ENCODE measurements around the gene LRIG1.

LRIG1 gene

DNA sequence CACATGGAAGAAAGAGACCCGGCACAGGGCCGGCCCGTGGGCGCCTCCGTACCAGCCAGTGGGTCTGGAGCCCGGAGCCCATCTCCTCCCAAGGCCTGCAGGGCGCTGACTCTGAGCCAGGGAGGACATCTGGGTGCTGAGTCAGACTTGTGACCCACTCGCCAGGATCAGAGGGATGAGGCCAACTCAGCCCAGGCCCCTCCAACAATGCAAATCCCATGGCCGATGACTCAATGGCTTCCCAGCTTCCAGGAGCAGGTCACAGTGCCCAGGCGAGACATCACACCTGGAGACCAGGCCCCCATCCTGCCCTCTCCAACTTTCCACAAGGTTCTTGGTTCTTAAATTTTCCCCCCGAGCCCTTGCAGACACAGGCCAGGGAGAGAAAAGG lies 95.1 kb downstream of the LRIG1 start:
- Histone ChIP-seq H3K36me3 (ENCODE audit: control insufficient read depth, insufficient read depth, low read length) (peaks cover 63% of the 10 kb centered on the region), H3K9me3 (ENCODE audit: control insufficient read depth, low read length) (no peaks in the 10 kb centered on the region), H3K4me1 (ENCODE audit: control insufficient read depth, insufficient read depth, low read length, poor library complexity, severe bottlenecking) (no peaks in the 10 kb centered on the region), H3K27me3 (replicated peaks; ENCODE audit: control insufficient read depth, insufficient read depth, low read length, poor library complexity, severe bottlenecking) (no peaks in the 10 kb centered on the region), H3K4me3 (ENCODE audit: insufficient read depth, low read depth, low read length, poor library complexity, severe bottlenecking) (no peak overlapping the region), H3K27ac (ENCODE audit: insufficient read depth, low read length, poor library complexity, severe bottlenecking) (no peak overlapping the region)
- DNase-seq, result no peak

DNA sequence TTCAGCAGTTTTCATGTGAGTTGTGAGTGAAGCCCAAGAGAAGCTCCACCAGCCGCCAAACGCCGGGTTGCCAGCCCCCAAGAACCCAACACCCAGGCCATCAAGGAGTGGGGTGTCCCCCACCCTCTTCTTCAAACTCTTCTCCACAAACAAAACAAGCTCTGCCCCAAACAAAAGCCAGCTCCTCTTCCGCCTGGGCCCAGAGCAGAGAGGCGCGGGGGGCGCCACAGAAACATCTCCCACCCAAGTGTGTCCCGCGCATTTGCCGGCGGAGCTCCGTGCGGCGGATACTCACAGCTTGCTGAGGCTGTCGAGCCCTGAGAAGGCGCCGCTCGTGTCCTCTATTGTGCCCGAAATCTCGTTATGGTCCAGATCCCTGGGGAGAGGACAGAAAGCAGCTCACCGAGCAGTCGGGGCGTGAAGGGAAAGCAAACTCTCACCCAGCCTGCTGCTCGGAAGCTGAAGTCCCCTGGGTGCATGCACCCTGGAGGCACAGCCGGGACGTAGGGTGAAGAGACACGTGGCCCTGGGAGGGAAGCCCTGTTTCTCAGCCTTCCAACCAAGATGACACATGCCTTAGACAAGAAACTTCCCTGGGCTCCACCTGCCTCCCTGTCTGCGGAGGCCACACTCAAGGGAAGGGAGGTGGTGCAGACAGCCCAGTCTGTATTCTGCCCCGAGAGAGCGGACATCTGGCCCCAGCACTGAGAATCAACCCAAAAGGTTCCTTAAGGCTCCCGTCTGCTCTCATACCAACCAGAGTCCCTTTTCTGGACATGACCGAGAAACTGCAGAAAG lies 95.7 kb downstream of the LRIG1 start:
- H3K27ac ChIP-seq (ENCODE audit: insufficient read depth, low read length, poor library complexity, severe bottlenecking), result no peak overlapping the region
- DNase-seq, result no peak
- H3K9me3 ChIP-seq (ENCODE audit: control insufficient read depth, low read length), result no peaks in the 10 kb centered on the region
- H3K4me1 ChIP-seq (ENCODE audit: control insufficient read depth, insufficient read depth, low read length, poor library complexity, severe bottlenecking), result no peaks in the 10 kb centered on the region
- H3K4me3 ChIP-seq (ENCODE audit: insufficient read depth, low read depth, low read length, poor library complexity, severe bottlenecking), result no peak overlapping the region
- peaks cover 63% of the 10 kb centered on the region for H3K36me3 ChIP-seq (ENCODE audit: control insufficient read depth, insufficient read depth, low read length)
- no peaks in the 10 kb centered on the region for H3K27me3 ChIP-seq (replicated peaks; ENCODE audit: control insufficient read depth, insufficient read depth, low read length, poor library complexity, severe bottlenecking)

DNA sequence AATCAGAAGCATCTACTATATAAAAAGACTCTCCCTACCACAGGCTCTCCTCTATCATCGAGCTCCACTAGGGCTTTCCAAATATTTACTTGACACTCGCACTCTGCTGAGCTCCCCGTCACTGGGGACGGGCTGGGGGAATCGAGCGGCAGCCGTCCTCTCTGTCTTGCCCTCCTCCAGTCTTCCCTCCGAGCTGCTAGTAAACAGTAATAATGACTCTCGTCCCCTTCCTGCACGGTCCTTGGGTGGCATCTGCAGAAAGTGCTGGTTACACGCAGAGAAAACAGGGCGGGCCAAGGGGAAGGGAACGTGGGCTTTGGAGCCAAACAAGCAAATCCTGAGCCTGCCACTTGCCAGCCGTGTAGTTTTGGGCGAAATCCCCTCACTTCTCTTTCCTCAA lies 96.6 kb downstream of the LRIG1 start:
- H3K4me1 ChIP-seq (ENCODE audit: control insufficient read depth, insufficient read depth, low read length, poor library complexity, severe bottlenecking), result no peaks in the 10 kb centered on the region
- H3K27me3 ChIP-seq (replicated peaks; ENCODE audit: control insufficient read depth, insufficient read depth, low read length, poor library complexity, severe bottlenecking), result no peaks in the 10 kb centered on the region
- H3K4me3 ChIP-seq (ENCODE audit: insufficient read depth, low read depth, low read length, poor library complexity, severe bottlenecking), result no peak overlapping the region
- no peaks in the 10 kb centered on the region for H3K9me3 ChIP-seq (ENCODE audit: control insufficient read depth, low read length)
- peaks cover 59% of the 10 kb centered on the region for H3K36me3 ChIP-seq (ENCODE audit: control insufficient read depth, insufficient read depth, low read length)
- DNase-seq, result no peak
- no peak overlapping the region for H3K27ac ChIP-seq (ENCODE audit: insufficient read depth, low read length, poor library complexity, severe bottlenecking)

DNA sequence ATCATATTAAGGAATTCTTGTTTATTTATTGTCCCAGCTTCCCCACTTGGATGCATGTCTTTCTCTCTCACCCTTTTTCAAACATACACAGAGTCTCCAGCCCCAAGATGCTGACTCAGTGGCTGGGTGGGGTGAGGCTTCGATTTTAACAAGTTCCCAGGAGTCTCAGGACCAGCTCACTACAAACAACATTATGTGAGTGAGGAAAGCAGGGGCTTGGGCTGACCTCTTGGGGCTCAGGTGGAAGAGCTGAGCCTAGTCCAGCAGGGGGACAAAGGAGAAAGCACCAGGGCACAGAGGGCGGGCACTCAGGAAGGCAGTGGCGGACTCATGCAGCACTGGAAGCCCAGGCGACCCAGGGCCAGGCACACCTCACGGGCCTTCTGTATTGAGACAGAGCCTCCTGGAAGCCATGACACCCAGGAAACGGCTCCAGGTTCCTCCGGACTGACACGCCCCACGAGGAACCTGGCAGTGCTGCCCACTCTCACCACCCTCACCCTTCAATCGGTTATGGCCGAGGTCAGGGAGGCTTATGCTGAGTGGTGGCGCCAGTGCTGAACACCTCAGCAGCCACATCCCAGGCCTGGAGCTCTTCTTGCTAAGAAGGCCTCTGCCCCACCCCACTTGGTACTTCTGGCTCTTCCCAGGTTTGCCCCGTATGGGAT lies 97.4 kb downstream of the LRIG1 start:
- Histone ChIP-seq H3K9me3 (ENCODE audit: control insufficient read depth, low read length) (no peaks in the 10 kb centered on the region), H3K4me1 (ENCODE audit: control insufficient read depth, insufficient read depth, low read length, poor library complexity, severe bottlenecking) (no peaks in the 10 kb centered on the region), H3K36me3 (ENCODE audit: control insufficient read depth, insufficient read depth, low read length) (peaks cover 60% of the 10 kb centered on the region), H3K27ac (ENCODE audit: insufficient read depth, low read length, poor library complexity, severe bottlenecking) (no peak overlapping the region), H3K27me3 (replicated peaks; ENCODE audit: control insufficient read depth, insufficient read depth, low read length, poor library complexity, severe bottlenecking) (no peaks in the 10 kb centered on the region), H3K4me3 (ENCODE audit: insufficient read depth, low read depth, low read length, poor library complexity, severe bottlenecking) (no peak overlapping the region)
- DNase-seq, result no peak

DNA sequence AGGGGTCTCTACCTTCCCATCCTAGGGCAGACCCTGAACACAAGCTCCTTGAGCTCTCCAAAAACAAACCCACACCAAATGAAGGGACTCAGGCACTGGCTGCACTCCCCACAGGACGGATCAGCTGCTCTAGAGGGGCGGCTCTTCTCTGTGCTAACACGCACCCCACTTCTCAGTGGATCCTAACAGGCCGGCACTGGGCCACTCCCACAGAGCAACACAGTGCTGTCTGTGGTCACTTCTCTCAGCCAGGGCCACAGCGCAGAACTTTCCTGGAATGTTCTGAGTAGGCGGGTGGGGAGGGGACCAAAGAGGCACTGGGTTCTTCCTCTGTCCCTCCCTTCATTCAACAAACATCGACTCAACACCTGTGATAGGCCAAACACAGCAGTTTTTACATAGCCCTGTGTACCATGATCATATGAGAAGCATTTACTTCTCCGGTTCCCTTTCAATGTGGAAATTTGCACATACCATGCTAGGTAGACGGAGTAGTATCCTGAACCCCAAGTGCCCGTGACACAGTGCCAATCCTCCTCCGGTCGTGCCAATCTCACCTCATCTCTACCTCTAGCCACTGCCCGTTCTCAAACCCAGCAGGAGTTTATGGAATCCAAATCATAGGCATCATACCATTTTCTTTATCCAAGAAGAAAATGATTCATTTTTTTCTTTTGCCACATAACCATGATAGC lies 98.1 kb downstream of the LRIG1 start:
- Histone ChIP-seq H3K4me3 (ENCODE audit: insufficient read depth, low read depth, low read length, poor library complexity, severe bottlenecking) (no peak overlapping the region), H3K27me3 (replicated peaks; ENCODE audit: control insufficient read depth, insufficient read depth, low read length, poor library complexity, severe bottlenecking) (no peaks in the 10 kb centered on the region), H3K9me3 (ENCODE audit: control insufficient read depth, low read length) (no peaks in the 10 kb centered on the region), H3K36me3 (ENCODE audit: control insufficient read depth, insufficient read depth, low read length) (peaks cover 67% of the 10 kb centered on the region), H3K27ac (ENCODE audit: insufficient read depth, low read length, poor library complexity, severe bottlenecking) (no peak overlapping the region), H3K4me1 (ENCODE audit: control insufficient read depth, insufficient read depth, low read length, poor library complexity, severe bottlenecking) (no peaks in the 10 kb centered on the region)
- DNase-seq, result no peak

DNA sequence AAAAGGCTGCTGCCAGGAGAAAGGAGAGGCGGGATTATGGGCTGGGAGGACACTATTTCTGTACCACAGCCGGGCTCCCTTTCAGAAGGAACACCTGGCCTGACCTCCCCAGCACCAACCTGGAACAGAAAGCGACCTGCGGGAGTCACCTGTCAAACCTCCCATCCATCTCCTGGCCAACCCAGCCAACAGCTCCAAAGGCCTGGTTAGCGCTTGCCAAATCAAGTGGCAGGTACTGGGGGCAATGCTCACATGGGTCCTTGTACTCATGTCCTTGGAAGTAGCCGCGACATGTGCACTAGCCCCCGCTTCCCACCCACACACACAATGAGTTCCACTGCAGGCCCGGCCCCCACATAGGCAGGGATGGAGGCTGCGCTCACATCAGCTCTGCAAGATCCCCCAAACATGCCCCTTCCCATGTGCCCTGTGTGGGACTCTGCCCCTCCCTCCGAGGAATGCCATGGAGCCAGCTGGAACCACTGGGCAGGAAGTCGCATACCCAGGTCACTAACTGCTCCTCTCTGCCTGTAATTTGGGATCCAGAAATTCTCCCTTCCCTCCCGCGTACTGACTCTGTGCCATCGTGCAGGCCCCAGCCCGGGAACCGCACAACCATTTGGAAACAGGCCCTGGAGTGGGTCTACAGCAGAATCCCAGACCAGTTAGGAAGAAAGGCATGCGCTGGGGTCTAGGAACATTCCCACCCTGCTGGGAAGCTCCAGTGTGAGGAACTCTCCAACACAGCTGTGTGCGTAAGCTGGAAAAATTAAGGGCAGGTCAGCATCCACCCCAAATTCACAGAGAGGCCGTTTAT lies 98.9 kb downstream of the LRIG1 start:
- Histone ChIP-seq H3K9me3 (ENCODE audit: control insufficient read depth, low read length) (no peaks in the 10 kb centered on the region), H3K36me3 (ENCODE audit: control insufficient read depth, insufficient read depth, low read length) (peaks cover 67% of the 10 kb centered on the region), H3K27me3 (replicated peaks; ENCODE audit: control insufficient read depth, insufficient read depth, low read length, poor library complexity, severe bottlenecking) (no peaks in the 10 kb centered on the region), H3K27ac (ENCODE audit: insufficient read depth, low read length, poor library complexity, severe bottlenecking) (no peak overlapping the region), H3K4me3 (ENCODE audit: insufficient read depth, low read depth, low read length, poor library complexity, severe bottlenecking) (no peak overlapping the region), H3K4me1 (ENCODE audit: control insufficient read depth, insufficient read depth, low read length, poor library complexity, severe bottlenecking) (no peaks in the 10 kb centered on the region)
- no peak for DNase-seq

DNA sequence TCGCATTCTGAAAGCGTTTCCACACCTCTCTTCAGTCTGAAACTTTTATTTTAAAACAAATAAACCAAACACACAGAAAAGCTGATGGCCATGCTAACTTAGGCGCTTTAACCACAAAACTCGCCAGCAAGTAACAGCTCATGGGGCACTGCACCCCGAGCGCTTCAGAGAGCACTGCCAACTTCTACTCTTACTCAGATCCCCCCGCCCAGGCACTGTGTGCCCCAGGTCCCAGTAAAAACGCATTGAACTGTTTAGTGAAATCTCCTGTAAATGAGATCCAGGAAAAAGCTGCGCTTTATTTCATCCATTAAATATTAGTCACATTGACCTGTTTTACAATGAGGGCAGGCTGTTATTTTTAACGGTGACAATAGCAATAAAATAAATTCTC lies 99.7 kb downstream of the LRIG1 start:
- no peaks in the 10 kb centered on the region for H3K27me3 ChIP-seq (replicated peaks; ENCODE audit: control insufficient read depth, insufficient read depth, low read length, poor library complexity, severe bottlenecking)

DNA sequence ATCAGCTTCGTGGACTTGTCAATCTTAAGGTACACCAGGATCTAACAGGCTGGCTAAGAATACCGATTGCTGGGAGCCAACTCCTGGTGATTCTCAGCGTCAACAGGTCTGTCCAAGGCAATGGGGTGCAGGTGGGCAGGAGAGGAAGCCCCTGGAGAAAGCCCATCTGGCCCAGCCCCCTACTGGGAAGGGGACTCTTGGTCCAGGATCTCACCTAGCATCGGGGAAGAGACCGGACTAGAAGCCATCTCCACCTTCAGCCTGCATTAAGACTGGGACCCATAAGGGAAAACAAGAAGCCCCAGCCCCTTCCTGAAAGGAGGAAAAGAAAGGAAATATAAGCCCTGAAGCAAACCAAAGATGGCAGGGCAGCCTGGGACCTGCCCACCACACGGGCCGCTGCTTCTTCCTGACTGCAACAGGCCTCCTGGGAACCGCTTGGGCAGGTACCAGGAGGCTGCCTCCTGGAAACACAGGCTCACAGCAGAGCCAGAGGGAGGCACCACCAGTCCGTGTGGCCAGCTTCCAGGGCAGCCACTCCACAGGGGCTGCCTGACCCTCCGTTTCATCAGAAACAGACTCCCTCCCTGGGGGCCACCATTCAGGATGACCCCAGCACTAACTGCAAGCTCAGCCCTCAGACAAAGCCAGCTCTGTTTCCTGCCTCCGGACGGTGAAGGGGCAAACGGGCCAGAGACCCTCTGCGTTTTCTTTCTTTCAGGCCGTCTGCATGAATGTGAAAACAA lies 100.2 kb downstream of the LRIG1 start:
- Histone ChIP-seq H3K4me1 (ENCODE audit: control insufficient read depth, insufficient read depth, low read length, poor library complexity, severe bottlenecking) (no peaks in the 10 kb centered on the region), H3K36me3 (ENCODE audit: control insufficient read depth, insufficient read depth, low read length) (peaks cover 66% of the 10 kb centered on the region), H3K4me3 (ENCODE audit: insufficient read depth, low read depth, low read length, poor library complexity, severe bottlenecking) (no peak overlapping the region), H3K27me3 (replicated peaks; ENCODE audit: control insufficient read depth, insufficient read depth, low read length, poor library complexity, severe bottlenecking) (no peaks in the 10 kb centered on the region), H3K9me3 (ENCODE audit: control insufficient read depth, low read length) (no peaks in the 10 kb centered on the region), H3K27ac (ENCODE audit: insufficient read depth, low read length, poor library complexity, severe bottlenecking) (no peak overlapping the region)
- no peak for DNase-seq

More for the DNA sequence above, 99.7 kb downstream of the LRIG1 start:
- H3K9me3 ChIP-seq (ENCODE audit: control insufficient read depth, low read length), result no peaks in the 10 kb centered on the region
- H3K4me1 ChIP-seq (ENCODE audit: control insufficient read depth, insufficient read depth, low read length, poor library complexity, severe bottlenecking), result no peaks in the 10 kb centered on the region
- H3K4me3 ChIP-seq (ENCODE audit: insufficient read depth, low read depth, low read length, poor library complexity, severe bottlenecking), result no peak overlapping the region
- H3K27ac ChIP-seq (ENCODE audit: insufficient read depth, low read length, poor library complexity, severe bottlenecking), result no peak overlapping the region
- H3K36me3 ChIP-seq (ENCODE audit: control insufficient read depth, insufficient read depth, low read length), result peaks cover 66% of the 10 kb centered on the region
- no peak for DNase-seq

DNA sequence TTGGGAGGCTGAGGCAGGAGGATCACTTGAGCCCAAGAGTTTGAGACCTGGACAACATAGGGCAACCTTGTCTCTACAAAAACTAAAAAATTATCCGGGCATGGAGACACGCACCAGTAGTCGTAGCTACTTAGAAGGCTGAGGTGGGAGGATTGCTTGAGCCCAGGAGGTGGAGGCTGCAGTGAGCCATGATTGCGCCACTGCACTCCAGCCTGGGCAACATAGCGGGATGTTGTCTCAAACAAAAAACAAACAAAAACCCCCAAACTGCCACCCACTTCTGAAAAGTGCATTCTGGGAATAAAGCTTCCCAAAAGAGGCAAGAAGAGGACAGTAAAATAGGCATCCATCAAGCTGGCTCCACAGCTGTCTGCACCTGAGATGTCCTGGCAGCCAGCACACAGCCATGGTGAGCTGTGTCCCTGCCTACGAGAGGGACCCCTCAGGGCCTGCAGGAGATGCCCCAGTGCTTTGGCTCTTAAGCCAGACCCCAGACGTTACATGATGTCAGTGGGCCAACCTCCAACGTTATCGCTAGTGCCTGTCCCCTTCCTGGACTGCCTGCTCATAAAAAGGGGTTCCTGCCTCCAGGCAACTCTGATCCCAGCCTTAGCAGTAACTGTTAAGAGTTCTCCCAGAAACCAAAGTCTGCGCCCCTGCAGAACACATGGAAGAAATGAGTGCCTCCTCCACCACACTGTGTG lies 101.1 kb downstream of the LRIG1 start:
- no peak for DNase-seq
- H3K36me3 ChIP-seq (ENCODE audit: control insufficient read depth, insufficient read depth, low read length), result peaks cover 59% of the 10 kb centered on the region
- H3K4me3 ChIP-seq (ENCODE audit: insufficient read depth, low read depth, low read length, poor library complexity, severe bottlenecking), result no peak overlapping the region
- H3K27ac ChIP-seq (ENCODE audit: insufficient read depth, low read length, poor library complexity, severe bottlenecking), result no peak overlapping the region
- H3K9me3 ChIP-seq (ENCODE audit: control insufficient read depth, low read length), result no peaks in the 10 kb centered on the region
- peaks cover 2% of the 10 kb centered on the region for H3K4me1 ChIP-seq (ENCODE audit: control insufficient read depth, insufficient read depth, low read length, poor library complexity, severe bottlenecking)
- H3K27me3 ChIP-seq (replicated peaks; ENCODE audit: control insufficient read depth, insufficient read depth, low read length, poor library complexity, severe bottlenecking), result no peaks in the 10 kb centered on the region
